NOMO-1 treated with dmso at 0.1 percent for 144 hours (cell line): ENCODE results near the gene MICALL2.

Experiments
- DNase-seq: peaks from one replicate; lab custom pipeline; 2025; ENCODE audit not compliant: unreplicated experiment; lab: John Stamatoyannopoulos, UW

The MICALL2 gene

DNA sequence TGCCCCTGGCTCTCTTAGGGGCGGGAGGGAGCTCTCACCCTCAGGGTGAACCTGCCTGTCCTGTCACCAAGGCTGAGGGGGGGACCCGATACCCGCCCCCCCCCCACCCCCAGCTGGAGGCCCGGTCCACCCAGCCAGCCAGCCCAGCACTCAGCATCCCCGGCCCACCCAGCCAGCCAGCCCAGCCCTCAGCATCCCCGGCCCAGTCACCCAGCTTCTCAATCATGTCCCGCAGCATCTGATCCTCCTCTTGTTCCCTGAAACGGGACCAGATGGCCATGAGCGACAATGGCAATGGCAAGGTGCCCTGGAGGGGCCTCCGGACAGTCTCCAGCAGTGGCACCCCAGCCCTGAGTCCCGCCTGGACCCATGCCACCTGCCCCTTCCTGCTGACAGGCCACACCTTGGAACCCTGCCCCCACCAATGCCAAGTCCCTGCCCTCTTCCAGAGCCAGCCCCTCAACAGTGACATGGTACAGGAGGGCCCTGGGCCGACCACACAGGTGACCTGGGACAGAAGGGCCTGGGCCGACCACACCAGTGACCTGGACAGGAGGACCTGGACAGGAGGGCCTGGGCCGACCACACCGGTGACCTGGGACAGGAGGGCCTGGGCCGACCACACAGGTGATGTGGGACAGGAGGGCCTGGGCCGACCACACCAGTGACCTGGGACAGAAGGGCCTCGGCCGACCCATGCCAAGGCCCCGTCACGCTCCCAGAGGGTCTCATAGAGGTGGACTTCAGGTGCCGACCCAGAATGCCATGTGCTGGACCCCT is 24.2 kb downstream of the MICALL2 start:
- no peak for DNase-seq

DNA sequence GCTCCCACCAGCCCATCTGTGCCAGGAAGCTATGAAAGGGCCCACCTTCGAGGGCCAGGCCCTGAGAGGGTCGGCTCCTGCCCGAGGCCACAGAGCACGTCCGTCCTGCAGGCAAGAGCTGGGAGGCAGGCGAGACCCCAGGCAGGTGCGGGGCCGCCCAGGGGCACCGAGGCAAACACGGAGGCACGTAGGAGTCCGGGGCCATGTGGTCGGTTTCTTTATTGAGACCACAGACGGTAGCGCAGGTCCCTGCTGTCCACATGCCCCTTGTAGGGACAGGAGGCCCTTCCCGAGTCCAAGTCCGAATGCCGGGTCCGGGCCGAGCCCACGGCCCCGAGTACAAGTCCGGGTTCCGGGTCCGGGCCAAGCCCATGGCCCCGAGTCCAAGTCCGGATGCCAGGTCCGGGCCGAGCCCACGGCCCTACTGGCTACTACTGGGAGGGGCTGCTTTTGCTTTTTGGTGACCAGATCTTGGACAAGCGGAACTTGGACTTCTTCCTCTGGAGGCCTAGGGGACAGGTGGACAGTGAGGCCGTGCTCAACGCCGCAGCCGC is 25.0 kb downstream of the MICALL2 start:
- no peak for DNase-seq

DNA sequence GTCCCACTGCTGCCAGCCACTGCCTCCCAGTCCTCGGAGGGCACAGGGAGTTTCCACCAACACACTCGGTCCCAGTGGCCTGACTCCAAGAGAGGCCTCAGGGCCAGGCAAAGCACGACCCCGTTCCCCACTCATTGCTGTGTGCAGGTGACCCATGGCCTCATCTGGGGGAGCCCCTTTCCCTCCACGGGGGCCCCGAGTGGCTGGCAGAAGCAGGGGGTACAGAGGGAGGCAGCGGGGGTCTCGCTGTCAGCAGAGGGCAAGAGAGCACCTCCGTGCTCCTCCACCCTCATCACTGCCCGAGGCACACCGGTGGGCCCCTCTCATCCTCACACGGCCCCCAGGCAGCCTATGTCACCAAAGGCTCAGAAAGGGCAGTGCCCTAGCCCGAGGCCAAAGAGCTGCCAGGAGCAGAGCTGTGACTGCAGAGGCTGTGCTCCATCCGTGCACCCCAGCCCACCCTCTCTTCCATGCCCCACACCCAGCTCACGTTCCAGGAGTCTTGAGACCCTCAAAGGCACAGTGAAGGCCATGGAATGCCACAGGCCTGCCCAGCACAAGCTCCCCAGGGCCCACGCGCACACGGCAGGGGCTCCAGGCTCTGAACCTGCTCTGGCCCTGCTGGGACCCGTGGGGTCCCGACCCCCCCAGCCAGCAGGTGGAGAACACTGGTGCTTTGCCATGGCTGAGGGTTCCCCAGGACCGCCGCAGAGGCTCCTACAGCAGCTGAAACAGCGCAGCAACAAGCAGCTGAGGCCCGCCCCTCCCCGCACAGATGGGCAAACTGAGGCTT is 25.9 kb downstream of the MICALL2 start:
- no peak for DNase-seq

DNA sequence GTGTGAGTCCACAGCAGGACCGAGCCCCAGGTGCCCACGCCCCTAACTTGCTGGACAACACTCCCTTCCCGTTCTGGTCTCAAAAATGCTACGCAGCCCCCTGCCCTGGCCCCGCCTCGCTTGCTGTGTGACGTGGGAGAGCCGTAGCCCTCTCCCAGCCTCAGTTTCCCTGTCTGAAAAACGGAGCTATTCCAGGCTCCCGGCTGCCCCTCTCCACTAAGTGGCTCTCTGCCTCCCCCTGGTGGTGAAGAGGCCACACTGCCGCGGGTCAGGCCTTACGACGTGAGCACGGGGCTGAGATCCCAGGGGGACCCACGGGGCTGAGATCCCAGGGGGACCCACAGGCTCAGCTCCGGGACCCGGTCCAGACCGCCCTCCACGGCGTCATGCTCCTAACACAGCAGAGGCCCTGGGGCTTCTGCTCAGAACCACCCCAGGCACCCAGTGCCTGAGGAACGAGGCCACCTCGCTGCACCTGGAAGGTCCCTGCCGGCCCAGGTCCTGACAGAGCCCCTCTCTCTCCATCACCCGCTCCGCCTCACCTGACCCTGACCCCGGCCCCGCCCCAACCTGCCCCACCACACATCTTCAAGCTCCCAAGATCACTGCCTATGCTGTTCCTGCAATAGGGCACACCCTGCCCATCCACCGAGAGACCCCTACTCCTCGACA is 26.7 kb downstream of the MICALL2 start:
- DNase-seq: no peak

DNA sequence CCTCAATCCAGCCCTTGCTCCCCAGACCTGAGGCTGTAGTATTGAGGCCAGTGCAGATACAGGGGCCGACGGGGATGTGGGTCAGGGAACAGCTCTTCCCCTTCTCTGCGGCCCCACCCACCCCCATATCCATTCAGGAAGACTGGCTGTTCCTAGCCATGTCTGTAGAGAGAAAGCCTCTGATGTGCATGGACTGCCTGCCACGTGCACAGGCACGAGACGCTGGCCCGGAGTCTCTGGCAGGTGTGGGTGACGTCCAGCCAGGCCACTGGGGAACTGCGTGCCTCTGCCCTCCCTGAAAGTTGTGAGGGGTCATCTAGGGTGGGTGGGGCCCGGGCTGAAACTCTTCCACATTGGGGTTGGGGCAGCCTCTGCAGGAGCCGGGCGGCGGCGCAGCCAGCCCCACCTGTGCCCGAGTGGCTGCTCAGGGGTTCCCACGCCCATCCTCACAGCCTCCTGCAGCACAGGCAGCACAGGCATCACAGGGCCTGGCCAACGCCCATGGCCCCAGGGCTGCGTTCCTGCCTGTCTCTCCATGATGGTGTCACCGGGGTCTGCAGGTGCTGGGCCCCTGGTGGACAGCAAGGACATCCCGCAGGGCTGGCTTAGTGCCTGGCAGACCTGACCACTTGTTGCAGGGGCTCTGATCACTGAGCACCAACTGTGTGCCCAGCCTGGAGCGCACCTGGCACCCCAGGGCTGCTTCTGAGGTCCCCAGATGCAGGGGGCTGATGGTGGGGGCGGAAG is 27.5 kb downstream of the MICALL2 start:
- no peak for DNase-seq

DNA sequence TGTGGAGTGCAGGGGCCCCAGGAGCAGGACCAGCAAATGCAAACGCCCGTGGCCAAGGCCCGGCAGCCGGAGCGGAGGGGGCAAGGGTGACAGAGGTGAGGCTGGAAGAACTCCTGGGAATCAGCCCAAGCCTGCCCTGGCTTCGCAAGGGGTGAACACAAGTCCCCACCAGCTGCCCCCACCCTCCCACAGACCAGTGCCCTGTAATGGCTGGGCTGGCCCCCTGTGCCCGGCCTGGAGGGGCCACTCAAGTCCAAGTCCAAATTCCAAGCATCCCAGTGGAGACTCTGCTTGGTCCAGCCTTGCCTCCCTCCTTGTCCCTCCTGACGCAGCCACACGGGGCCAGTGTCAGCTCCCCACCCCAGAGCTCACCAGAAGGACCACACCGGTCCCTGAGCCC is 28.0 kb downstream of the MICALL2 start:
- DNase-seq: no peak

DNA sequence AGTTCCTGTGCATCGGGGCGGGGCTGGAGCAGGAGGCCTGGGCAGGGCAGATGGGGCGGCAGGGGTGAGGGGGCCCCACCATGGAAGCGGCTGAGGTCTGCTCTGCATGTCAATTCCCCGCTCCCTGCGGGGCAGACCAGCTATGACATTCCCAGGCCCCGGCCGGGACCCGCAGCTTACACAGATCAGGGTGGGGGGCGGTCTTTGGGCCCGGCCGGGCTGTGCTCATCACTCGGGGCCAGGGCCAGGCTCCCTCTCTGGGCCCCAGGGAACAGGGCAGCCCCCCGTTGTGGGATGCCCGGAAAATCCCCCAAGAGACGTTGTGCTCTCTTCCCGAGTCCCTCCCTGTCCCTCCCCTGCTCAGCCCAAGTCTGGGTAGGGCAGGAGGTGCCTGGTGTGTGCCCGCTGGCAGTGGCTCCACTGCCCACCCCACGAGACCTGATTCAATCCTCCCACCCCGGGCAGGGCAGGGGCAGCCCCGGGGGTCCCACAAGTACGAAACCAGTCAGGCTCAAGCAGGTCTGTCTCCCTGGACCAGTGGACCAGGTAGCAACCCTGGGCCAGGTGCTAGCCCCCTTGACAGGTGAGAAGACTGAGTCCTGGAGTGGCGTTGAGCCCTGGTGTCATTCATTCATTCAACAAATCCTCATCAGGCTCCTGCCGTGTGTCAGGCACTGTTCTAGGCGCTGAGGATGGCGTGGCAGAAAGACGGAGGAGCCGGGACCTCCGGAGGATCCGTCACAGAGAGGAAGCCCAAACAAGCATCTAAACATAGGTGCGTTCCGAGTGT is 29.0 kb downstream of the MICALL2 start:
- DNase-seq: no peak

DNA sequence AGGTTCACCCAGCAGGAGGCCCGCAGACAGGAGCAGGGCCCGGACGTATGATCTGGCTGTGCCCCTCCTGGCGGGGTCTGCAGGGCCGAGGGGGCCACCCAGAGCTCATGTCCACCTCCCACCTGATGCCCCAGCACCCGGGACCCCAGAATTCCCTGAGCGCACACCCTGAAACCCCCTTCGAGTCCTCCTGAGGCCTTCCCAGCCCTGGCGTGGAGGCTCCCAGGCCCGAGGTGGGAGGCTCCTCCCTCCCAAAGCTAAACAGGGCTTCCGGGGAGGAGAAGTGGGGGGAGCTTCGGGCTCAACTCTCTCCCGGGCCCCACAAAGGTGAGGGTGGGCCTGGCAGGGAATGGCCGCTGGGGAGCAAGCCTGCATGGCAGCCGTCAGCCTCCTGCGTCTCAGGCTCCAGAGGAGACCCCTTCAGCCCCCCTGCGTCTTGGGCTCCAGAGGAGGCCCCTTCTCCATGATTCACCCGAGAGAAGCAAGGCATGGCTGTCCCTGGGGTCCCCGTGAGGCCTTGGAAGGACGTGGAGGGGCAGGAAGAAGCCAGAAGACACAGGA is 30.2 kb downstream of the MICALL2 start:
- DNase-seq: no peak

DNA sequence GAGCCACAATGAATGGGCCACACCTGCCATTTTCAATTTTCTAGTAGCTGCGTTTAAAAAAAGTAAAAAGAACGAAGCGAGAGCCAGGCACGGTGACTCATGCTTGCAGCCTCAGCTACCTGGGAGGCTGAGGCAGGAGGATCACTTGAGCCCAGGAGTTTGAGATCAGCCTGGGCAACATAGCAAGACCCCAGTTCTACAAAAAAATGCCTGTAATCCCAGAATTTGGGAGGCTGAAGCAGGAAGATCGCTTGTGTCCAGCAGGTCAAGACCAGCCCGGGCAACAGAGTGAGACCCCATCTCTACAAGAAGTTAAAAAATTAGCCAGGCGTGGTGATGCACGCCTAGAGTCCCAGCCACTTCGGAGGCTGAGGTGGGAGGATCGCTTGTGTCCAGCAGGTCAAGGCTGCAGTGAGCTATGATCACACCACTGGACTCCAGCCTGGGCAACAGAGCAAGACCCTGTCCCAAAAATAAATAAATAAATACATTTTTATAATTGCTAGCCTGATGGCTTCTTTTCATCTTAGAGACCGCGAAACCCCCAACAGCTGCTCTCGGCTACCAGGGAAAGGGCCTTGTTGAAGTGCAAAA is 32.1 kb downstream of the MICALL2 start:
- no peak for DNase-seq

DNA sequence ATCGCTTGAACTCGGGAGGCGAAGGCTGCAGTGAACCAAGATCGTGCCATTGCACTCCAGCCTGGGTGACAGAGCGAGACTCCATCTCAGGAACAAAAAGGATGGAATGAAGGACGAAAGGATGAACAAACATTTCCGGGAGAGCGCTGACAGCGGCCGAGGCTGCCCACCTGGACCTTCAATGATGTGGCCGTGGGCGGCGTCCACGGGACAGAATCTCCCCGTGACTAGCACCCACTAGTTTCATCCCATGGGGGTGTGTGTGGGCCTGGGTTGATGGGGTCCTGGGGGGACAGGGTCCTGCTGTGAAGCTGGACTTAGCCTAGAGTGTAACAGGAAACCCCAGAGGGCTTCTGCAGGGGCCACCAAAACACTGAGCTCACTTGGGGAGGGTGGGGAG is 32.8 kb downstream of the MICALL2 start:
- DNase-seq: no peak

DNA sequence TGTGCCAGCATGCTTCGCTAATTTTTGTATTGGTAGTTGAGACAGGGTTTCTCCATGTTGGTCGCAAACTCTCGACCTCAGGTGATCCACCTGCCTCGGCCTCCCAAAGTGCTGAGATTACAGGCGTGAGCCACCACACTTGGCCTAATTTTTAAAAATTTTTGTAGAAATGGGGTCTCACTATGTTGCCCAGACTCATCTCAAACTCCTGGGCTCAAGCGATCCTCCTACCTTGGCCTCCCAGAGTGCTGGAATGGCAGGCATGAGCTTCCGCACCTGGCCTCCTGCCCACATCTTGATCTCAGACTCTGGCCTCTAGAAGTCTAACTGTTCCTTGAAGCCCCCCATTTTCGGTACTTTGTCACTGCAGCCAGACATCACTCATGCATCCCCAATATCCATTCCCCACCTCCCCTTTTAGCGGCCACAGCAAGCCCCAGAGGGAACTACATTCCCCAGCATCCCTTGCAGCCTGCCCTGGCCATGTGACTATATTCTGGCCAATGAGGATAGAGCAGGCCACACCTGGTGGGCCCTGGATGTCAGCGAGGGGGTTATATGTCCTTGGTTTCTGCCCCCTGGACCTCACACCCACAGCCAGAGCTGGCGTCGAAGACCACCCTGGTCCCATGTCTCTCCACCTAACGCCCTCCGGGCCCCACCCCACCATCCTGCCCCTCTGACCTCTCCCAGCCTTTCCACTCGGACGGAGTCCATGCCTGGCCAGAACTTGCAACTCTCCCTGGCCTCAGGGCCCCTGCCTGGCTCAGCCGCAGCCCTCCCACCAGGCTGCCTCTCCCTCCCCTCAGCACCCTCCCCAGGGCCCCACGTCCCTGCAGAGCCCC is 33.8 kb downstream of the MICALL2 start:
- no peak for DNase-seq

DNA sequence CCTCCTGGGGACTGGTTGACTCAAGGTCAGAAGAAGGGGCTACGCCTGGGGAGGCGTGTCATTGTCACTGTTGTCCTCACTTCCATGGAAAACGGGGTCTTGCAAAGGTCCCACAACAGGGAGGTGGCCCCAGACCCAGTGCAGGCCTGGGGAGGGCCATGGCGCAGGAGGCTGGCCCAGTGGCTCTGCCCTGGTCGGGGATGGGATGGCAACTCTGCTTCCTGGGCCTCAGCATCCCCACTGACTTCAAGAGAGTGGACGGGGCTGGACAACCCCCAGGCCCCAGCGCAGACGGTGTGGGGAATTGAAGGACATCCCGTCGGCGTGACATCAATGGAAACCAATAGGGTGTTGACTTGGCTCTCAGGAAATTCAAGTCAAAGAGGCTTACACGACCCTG is 35.2 kb downstream of the MICALL2 start:
- no peak for DNase-seq

DNA sequence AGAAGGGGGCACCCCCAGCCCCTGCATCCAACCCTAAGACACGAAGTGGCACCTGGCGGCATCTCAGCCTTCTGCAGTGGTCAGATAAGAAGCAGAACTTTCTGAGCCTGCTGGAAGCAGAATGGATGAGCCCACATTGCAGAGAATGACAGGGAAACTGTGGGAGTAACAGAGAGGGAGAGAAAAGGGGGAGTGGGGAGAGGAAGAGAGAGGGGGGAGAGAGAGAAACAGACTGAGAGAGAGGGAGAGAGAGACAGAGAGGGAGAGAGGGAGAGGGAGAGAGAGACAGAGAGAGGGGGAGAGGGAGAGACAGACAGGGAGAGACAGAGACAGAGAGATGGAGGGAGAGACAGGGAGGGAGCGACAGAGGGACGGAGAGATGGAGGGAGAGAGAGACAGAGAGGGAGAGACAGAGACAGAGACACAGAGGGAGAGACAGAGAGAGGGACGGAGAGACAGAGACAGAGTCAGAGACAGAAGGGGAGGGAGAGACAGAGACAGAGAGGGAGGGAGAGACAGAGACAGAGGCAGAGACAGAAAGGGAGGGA is 35.9 kb downstream of the MICALL2 start:
- DNase-seq: no peak

DNA sequence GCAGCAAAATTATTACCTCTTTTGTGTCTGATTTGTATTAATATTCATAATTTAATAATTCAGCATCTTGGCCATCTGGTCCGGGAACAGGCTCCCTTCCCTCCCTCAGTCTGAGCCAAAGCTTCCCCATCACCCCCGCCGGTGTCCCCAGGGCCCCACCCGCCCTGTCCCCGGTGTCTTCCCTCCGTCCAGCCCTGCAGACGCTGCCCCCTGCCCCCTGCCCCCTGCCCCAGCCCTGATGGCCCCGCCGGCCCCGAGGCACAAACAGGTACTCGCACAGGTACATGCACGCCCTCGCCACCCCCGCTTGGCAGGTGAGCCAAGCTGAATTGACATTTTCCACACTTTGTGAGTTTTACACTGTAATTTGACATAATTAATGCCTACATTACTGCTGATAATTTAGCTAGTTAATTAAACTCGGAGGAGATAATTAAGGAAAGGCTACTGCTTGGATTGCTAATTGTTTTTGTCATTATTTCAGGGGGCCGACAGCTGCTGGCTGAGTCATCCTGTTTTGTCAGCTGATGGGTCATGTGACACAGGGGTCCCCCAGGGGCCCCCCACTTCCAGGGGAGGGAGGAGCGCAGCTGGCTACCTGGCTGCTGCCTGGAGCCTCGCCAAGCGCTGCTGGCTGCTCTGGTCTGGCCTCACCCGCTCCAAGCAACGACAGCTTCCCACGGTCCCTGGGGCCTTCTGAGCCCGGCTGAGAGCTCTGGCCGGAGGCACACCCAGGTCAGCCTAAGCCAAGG is 36.6 kb downstream of the MICALL2 start:
- DNase-seq: no peak

DNA sequence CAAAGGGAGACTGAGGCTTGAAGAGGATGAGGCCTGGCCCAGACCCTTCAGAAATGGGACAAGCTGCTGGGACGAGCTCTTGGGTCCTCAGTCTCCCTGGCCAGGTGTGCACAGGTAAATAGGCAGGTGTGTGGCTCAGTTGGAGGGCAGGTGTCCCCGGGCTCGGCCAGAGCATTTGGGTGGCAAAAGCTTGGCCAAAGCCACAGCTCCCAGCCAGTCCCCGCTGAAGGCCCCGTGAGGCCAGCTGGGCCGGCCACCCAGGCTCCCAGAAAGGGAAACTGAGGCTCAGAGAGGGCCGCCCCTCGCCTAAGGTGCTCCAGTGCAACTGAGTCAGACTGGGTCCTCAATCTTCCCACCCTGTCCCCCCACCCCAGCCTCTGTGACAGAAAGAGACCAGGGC is 37.3 kb downstream of the MICALL2 start:
- no peak for DNase-seq

DNA sequence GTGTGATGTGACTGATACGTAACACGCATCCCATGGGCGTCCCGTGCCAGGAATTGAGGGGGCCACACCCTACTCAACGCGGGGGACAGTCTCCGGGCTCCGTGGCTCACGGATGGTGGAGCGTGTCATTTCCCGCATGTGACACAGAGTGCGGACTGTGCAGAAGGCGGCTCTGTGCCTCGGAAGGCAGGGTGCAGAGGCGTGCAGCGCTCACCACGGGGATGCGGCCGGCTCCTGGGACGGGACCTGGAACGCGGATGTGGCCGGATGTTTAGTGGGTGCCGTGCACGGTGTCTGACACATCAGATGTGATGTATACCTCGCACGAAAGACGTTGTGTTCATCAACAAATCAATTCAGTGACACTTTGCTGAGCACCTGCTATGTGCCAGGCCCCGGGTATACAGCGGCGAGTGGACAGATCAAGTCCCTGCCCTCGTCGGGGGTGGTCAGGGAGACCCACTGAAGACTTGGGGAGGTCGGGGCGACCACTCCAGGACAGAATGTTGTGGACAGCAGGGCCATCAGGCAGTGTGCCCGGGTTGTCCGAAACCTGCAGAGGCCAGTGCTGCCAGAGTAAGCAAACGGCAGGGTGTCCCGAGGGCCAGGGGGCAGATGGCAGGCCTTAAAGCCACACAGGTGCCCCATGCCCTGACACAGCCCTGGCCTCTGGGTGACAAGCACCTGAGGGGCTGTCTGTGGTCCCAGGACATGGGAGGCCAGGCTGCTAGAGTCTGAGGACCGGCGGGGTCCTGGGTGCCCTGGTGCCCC is 38.1 kb downstream of the MICALL2 start:
- DNase-seq: no peak

DNA sequence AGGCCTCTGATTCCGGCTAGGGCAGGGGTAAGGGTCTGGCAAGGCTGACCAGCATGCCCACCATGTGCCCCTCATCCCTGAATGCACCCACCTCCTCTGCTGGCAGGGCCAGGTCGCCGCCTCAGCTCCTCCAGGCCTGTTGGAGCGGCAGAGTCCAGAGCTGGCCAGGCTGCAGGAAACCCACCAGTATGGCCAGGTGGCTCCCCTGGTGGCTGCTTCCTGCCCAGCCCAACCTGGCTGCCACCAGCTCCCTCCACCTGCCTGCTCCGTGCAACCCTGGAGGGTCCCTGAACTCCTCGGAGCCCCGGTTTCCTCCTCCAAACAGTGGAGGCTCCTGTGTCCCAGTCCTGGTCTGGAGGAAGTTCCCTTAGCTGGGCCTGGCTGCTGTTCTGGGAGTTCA is 39.6 kb downstream of the MICALL2 start:
- no peak for DNase-seq
